ENCODE data around the gene PDGFC. TPM values are rescaled to one million over a fixed set of nuclear protein-coding genes. Genes with fewer than 3 reads are reported as not detected.
"Not testable (repeated sequence)": the region's sequence is repeated elsewhere in the genome, so short reads cannot be mapped to it uniquely, and the experiment has no call there.

Gene PDGFC
- total RNA-seq, 1 donor from 2014 or later, result 47.3 TPM

DNA sequence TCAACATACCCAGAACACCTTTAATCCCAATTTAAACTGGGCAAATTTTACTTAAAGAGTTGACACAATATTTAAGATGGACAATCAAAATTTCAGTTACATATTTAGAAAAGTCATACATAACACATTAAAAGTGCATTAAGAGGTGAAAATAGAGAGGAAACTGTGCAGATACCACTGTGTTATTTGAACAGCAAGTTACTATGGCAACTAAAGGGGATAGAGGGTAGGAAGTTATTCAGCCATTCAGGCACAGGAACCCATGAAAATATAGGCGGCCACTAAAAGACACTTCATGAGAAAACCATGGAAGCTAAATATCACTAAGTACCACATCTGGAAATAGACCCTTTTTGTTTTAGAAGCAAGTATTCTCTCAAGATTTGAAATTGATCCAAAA, 75.1 kb downstream of the PDGFC start:
- DNase-seq, result peak; percentile 1

DNA sequence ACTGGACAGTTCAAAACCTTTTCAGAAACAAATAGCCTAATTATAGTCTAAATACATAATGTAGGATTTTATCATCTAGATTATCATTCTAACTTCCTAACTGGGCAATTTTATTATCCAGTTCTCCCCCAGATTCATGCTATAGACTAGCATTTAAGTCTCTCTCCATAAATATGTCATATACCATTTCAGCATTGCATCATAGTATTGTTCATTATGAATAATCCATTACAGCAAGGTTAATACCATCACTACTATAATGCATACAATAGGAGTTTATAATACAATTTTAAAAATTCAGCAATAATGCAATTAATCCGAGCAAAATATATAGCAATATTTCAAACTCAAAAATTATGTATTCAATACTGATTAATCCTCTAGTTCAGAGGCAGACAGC, 77.4 kb downstream of the PDGFC start:
- DNase-seq, result no peak

DNA sequence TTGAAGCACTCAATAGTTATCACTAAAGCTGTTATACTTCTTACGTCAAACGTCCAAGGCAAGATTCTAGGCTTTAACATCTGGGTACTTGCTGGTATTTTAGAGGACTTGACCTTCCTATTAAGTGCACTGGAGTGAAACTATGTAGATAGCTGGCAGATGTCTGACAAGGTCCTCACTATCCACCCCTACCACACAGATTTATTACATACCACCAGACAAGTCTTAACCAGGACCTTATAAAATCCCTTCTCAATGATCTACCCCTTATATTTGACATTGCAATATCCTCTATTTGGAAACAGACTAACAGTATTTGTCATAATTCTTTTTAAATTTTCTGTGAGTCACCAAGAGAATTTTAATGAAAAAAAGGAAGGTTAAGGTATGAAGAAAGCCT, 78.8 kb downstream of the PDGFC start:
- DNase-seq, result no peak

DNA sequence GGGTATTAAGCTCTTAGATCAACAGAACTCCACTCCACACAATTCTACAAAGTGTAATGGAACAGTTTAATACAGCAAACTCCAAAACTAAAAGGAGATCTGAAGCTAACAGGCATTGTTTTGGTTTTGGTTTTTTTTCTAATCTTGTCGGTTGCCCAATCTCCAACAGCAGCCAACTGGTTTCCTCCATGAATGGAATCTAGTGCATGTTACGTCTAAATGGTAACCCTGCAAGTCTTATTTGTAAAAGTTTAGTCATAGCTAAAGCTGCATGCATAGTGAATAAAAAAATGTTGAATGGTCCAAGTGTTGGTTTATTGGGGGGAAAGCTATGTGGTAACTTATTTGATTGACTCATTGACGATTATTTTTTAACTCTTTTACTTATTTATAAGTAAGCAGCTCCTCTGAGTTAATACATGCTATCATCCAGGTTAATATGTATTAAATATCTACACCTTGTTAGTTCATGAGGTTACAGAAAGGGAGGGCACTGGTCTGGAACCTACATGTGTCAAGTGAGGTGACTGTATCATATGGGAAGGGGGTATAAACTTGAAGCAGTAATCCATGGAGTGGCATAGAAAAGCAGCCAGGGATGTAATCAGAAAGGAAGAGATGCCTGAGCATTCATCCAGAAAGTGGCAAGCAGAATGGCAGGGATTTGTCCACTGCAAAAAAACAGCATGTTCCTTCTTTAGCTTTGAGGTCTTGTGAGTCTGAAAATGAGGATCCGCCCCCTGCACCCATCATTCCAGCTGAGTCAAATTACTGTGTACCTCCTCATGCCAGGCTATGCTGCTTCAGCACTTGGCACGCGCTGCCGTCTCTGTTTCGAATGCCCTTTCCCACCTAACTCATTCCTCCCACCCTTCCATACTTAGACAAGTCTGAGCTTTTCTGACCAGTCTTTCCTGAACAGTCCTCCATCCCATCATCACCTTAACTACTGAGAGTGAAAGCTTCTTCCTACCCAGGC, 81.7 kb downstream of the PDGFC start:
- DNase-seq, result no peak

DNA sequence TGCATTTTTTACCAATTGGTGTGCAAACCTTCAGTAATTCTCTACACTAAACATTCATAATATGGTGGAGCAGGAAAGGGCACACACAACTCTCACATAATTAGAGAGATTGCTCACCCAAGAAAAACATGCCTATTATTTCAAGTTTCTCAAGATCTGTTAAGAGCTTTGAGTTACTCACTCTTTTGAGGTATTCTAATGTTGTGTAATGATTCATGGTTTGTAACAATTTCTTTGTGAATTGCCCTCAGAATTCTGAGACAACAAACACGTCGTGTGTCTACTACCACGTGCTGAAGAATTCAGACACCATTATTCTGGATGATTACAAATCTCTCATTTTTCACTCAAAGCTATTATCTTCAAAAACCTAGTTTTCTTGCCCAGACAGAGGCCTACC, 82.8 kb downstream of the PDGFC start:
- no peak for DNase-seq

DNA sequence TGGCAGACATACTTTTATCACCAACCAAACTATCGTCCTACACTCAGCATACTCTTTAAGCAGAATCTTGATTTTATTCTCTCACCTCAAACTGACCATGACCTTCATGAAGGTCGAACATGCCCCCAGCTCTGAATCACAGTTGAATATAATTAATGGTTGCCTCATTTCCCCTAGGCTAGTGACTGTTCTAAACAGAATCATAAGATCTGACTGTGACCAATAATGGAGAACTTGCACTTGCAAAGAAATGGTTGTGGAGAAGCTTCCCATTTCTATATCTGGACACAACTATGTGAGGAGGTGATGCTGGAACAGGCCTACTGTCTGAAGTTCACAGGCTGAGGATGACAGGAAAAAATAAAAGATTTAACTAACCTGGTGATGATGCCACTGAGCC, 85.1 kb downstream of the PDGFC start:
- no peak for DNase-seq

DNA sequence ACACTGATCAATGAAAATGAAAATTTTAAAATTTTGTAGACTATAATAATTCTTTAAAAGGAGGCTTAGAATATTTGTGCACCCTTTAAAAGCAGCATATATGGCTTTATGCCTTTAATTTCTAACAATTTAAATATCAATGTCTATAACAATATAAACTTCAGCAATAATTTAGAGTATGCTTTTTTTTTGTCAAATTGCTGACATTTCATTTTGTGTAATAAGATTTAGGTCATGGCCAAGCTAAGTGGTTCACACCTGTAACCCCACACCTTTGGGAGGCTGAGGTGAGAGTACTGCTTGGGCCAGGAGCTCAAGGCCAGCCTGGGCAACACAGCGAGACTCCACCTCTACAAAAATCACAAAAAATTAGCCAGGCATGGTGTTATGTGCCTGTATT, 86.2 kb downstream of the PDGFC start:
- DNase-seq, result no peak

DNA sequence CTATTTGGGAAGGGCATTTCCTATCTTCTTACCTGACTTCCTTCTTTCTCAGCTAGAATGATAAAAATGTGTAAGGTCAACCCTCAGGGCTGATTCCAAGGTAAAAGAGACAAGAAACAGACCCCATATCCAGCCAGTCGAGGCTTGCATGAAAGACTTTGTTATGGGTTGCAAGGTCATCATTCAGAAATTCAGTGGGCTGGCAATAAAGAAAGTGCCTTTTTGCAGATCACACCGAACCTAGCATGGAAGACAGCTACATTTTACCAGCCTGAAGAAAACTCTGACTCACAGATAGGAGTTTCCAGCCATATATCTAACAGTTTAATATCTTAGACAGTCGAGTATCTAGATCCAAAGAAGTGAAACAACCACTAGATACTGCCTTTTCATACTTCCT, 87.4 kb downstream of the PDGFC start:
- no peak for DNase-seq

DNA sequence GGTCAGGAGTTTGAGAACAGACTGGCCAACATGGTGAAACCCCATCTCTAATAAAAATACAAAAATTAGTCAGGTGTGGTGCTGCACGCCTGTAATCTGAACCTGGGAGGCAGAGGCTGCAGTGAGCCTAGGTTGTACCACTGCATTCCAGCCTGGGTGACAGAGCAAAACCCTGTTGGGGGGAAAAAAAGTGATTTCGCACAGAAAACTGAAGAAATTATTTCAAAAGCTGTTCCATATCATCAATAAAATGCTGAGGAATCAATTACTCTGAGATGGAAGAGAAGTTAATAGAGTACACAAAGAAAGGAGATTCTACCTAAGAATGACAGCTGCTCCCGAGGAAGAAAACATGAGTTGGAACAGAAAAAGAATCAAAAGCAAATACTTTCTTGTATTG, 95.9 kb downstream of the PDGFC start:
- DNase-seq, result no peak

DNA sequence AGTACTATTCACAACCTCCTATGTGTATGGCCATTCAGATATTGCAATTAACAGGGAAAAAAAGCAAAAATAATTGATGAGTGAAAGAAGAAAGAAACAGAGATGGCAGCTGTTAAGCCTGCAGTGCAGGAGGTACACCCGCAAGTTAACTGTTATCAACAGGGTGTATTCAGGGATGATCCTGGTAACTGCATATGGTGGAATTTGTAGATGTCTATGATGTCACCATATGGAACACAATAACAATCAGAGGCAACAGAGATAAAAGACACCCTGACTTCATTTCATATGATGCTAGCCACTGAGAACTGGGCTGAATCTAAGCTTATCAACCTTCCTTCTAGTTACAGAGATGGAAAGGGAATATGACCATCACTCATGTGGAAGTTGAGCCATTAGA, 96.5 kb downstream of the PDGFC start:
- DNase-seq, result no peak

DNA sequence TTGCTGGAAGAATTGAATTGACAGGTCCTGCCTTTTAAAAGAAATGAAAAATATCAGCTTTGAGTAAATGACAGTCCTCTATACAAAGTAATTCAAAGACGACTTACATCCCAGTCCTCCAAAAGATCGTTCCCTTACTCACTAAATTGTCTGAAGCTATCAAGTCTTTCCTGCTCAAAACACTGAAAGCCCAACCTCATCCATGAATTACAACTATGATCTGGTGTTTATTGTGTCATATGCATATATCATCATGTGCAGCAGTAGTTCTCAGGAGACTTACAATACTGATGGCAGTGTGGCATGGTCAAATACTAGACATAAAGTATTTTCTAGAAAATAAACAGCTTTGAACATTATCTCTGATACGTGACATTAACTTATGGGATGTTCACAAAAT, 97.8 kb downstream of the PDGFC start:
- no peak for DNase-seq

DNA sequence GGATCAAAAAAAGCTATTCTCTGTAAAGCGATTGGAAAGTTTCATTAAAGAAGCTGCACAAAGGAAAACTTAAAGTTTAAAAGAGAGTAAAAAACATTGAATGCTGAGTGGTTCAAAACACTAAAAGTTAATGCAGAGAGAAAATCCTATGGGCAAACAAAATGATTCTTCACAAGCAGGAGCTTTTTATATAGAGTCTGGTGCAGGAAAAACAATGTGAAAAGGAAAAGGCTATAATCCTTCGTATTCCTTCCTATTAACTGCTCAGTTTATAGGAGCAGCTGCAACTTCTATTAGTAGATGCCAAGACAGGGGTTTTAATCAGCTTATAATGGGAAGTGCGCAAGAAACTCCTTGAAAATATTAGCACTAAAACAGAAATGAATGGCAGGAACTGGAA, 100.7 kb downstream of the PDGFC start:
- no peak for DNase-seq

DNA sequence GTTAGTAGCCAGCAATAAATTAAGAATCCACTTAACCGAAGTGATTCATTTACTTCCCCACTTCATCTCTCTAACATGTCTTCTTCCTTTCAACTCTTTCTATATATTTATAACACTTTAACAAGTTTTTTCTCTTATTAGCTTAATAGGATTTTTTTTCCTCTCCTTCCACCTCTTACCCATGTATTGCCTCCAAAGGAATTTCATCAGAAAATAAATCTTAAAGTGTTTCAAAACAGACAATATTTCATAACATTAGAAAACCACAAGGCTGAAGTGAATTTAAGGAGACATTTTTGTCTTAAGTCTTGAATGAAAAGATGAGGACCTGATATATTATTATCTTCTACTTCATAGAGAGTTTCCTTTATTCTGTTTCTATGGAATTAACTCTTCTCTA, 101.5 kb downstream of the PDGFC start:
- no peak for DNase-seq

DNA sequence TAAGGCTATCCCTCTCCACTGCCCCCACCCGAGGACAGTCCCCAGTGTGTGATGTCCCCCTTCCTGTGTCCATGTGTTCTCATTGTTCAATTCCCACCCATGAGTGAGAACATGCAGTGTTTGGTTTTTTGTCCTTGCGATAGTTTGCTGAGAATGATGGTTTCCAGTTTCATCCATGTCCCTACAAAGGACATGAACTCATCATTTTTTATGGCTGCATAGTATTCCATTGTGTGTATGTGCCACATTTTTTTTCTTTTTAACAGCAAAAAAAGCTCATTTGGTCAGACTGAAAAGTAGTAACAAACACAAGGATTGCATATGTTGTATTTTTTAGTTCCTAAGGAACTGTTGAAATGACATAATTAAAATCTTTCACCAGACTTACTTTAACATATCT, 105.5 kb downstream of the PDGFC start:
- not testable (repeated sequence) for DNase-seq

DNA sequence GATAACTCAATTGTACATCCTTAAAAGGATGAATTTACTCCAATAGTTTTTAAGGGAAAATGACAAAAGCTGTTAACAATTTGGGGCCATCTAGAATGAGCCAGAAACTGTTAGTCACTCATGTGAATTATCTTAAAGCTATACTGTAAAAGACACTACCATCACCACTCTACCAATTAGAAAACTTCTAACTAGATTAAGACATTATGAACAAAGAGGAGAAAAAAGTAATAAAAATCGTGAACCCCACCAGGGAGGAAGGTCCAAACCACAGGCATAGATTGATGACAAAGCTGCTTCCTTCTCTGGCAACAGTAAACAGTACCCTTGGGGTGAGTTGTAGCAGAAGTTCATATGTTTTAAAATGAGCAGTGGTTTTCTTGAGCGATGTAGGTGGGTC, 106.1 kb downstream of the PDGFC start:
- DNase-seq, result no peak

DNA sequence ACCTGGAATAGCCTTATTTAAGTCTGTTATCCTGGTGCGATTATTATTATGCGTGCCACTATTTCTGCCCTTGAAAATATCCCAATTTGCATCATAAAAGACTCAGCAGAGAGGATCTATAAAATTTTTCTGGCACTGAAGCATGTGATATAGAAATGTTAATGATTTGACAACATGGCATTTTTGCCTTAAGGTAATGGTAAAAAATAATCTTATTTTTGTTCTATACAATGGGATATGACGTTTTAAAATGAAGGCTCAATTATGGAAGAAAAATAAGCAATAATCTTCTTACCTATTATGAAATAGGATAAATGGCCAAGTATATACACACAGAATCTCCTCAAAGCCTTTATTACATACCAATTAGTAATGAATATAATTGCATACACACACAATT, 113.5 kb downstream of the PDGFC start:
- DNase-seq, result no peak

DNA sequence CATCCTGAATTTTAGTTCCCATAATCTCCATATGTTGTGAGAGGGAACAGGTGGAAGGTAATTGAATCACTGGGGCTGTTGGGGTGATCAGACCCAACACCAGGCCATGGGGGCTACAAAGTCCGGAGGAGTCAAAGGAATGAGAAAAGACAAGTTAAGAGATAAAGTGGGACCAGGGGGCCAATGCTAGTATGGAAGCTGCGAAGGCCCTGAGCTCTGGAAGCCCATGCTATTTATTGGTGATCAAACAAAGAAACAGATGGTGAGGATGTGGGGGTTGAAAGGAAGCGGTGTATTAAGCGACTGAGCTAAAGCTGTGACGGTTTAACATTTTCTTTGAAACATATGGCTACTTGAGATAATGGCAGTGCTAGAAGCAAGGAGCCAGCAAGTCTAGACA, 132.8 kb downstream of the PDGFC start:
- peak; percentile 16 for DNase-seq

DNA sequence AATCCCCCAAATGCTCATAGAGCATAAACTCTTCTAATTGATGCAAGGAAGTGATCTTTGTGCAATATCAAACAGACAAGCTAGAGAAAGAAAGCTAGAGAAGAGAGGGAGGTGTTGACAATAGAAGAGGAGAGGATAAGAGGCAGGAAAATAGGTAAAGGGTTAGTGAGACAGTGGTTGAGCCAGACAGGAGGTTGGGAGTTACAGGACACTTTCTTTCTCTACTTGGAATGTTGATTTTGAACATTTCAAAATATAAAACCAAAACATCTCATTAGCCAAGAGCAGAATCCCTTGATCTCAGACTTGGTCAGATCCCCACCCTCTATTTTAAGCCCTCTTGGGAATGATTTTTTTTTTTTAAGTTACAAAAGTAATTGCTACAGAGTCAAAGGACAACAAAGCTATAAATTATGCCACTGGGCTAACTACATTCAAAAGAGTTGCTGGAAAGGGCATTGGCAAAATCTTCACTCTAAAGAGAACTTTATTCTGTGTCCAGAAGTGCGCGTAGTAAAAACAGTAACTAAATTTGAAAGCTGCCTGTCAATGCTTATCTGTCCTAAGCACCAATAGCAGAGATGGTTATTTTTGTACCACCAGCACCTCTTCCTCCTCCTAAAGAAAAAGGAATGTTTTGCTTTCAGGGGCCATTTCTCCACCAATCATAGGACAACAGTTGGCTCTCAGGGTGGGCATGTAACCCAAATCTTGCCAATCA, 133.8 kb downstream of the PDGFC start:
- DNase-seq, result no peak

DNA sequence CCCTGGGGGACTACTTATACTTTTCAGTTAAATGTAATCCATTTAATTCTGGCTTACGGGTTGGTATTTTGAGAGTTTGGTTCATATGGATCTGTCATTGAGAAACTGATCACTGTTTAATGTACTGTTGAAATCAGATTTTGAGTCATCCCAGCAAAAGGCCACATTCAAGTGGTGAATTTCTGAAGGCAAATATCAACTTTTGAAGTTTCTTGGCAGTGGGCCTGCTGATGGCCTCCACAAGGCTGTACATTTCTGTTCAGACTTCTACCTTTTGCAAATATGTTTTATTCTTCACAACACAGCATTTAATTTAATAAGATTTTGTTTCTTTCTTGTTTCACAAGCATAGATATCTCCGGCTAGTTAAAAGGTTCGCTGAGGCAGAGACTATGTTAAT, 138.7 kb downstream of the PDGFC start:
- DNase-seq, result no peak

DNA sequence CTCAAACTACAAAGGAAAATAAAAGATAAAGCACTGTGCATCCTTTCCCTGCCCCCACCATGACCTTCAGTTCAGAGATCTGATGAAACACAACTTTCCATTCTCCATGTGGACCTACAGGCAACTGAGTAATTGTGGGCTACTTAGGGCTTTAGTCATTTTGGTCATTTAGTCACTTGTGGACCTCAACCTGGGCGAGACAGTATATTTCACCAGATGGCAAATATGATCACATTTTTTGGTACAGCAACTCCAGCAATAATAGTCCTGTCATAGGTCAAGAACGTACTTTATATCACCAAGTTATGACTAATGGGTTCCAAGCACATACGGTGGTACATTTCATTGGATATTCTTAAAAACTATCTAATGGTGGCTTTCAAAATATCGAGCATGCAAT, 141.2 kb downstream of the PDGFC start:
- DNase-seq, result no peak

DNA sequence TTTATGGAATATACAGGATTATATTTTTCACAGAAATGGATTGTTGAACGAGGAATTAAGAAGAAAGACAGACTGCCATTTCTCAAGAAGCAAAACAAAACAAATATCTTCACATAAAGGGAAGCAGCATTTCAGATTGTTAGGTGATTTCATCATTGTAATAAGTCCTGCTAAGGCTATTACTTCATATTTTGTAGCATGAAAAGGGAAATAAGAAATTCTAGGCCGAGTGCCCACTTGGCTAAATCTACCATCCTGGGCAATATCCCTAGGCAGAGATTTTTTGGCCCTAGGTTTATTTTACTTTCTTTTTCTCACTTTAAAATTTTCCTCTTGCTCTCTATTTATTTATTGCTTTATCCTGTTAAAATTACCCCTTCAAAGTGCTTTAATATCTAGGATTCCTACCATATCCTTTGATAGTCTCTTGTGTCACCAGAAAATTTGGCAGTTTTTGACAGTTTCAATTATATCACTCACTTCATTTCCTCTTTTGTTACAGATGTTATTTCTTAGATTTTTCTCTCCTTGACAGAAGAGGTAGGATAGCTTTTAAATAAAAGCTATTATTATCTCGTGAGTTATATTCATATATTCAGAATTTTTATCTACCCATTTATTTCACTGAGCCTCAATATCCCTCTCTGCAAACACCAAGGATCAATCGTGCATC, 142.3 kb downstream of the PDGFC start:
- DNase-seq, result no peak

DNA sequence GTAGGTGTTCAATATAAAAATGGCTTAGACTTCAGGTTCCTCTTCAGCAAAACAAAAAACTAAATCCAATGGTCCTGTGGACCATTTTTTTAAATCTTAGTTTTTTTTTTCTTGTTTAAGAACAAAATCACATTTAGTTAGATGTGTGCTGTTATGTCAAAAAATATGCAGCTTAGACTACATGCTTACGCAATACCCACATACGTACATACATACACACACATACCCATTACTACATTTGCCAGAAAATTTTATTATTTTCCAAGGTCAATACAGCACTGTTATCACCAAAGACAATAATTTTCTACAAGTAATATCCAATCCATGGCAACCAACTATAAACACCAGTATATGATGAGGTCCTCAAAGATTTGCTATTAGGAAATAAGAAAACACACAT, 144.1 kb downstream of the PDGFC start:
- DNase-seq, result no peak

DNA sequence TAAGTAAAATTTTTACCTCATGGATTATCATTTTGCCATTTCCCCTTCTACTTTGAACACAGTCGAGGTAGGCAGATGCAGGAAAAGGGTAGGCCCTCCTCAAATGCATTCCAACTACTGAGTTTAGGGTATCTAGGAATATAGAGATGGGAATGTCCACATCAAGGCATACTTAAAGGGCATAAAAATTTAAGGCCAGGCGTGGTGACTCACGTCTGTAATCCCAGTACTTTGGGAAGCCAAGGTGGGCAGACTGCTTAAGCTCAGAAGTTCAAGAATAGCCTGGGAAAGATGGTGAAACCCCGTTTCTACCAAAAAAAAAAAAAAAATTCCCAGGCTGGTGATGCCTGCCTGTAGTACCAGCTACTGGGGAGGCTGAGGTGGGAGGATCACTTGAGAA, 146.5 kb downstream of the PDGFC start:
- DNase-seq, result no peak
